Measurements from ENCODE around the gene GNAO1. TPM values are rescaled to one million over a fixed set of nuclear protein-coding genes. Genes with fewer than 3 reads are reported as not detected.

Gene GNAO1
- total RNA-seq, 1 donor from 2014 or later, result 250 TPM

GRCh38 chr16:56244612-56245011 is 53.3 kb downstream of the GNAO1 start:
- H3K9me3 Mint-ChIP-seq (ENCODE audit: unreplicated experiment), result peaks cover 6% of the 10 kb centered on the region
- peaks cover 15% of the 10 kb centered on the region for H3K36me3 Mint-ChIP-seq (ENCODE audit: unreplicated experiment)
- H3K4me3 Mint-ChIP-seq (ENCODE audit: unreplicated experiment), result no peak overlapping the region
- TF ChIP-seq CTCF (IDR thresholded peaks at IDR 0.05; ENCODE audit: partially characterized antibody, unreplicated experiment), result no peak
- H3K27me3 Mint-ChIP-seq (ENCODE audit: unreplicated experiment), result peaks cover 10% of the 10 kb centered on the region
- peaks cover 22% of the 10 kb centered on the region for H3K4me1 Mint-ChIP-seq (ENCODE audit: low read depth, unreplicated experiment)
- H3K27ac Mint-ChIP-seq (ENCODE audit: unreplicated experiment), result no peak overlapping the region
- DNase-seq, result no peak

- DNase-seq, result no peak
- Mint-ChIP-seq H3K27me3 (ENCODE audit: unreplicated experiment) (peaks cover 5% of the 10 kb centered on the region), H3K4me1 (ENCODE audit: low read depth, unreplicated experiment) (peaks cover 22% of the 10 kb centered on the region), H3K36me3 (ENCODE audit: unreplicated experiment) (peaks cover 21% of the 10 kb centered on the region), H3K27ac (ENCODE audit: unreplicated experiment) (peak overlapping the region; percentile 59), H3K9me3 (ENCODE audit: unreplicated experiment) (peaks cover 6% of the 10 kb centered on the region), H3K4me3 (ENCODE audit: unreplicated experiment) (no peak overlapping the region)
- TF ChIP-seq CTCF (IDR thresholded peaks at IDR 0.05; ENCODE audit: partially characterized antibody, unreplicated experiment), result no peak
Measured at GRCh38 chr16:56245197-56245596, 53.9 kb downstream of the GNAO1 start.

GRCh38 chr16:56246051-56246817 is 54.9 kb downstream of the GNAO1 start:
- TF ChIP-seq CTCF (IDR thresholded peaks at IDR 0.05; ENCODE audit: partially characterized antibody, unreplicated experiment), result no peak
- Mint-ChIP-seq H3K27me3 (ENCODE audit: unreplicated experiment) (peaks cover 5% of the 10 kb centered on the region), H3K4me3 (ENCODE audit: unreplicated experiment) (peak overlapping the region; percentile 61), H3K36me3 (ENCODE audit: unreplicated experiment) (peaks cover 21% of the 10 kb centered on the region), H3K9me3 (ENCODE audit: unreplicated experiment) (peaks cover 6% of the 10 kb centered on the region), H3K4me1 (ENCODE audit: low read depth, unreplicated experiment) (peaks cover 17% of the 10 kb centered on the region), H3K27ac (ENCODE audit: unreplicated experiment) (peak overlapping the region; percentile 59)
- no peak for DNase-seq

GRCh38 chr16:56247018-56247417 is 55.7 kb downstream of the GNAO1 start:
- H3K27ac Mint-ChIP-seq (ENCODE audit: unreplicated experiment), result peak overlapping the region; percentile 43
- H3K9me3 Mint-ChIP-seq (ENCODE audit: unreplicated experiment), result peaks cover 8% of the 10 kb centered on the region
- peaks cover 5% of the 10 kb centered on the region for H3K27me3 Mint-ChIP-seq (ENCODE audit: unreplicated experiment)

More at GRCh38 chr16:56247018-56247417, 55.7 kb downstream of the GNAO1 start:
- TF ChIP-seq CTCF (IDR thresholded peaks at IDR 0.05; ENCODE audit: partially characterized antibody, unreplicated experiment), result no peak
- H3K4me1 Mint-ChIP-seq (ENCODE audit: low read depth, unreplicated experiment), result peaks cover 17% of the 10 kb centered on the region
- no peak for DNase-seq
- H3K36me3 Mint-ChIP-seq (ENCODE audit: unreplicated experiment), result peaks cover 21% of the 10 kb centered on the region
- no peak overlapping the region for H3K4me3 Mint-ChIP-seq (ENCODE audit: unreplicated experiment)
